Measurements from ENCODE around the gene PLEKHA1. TPM values are rescaled to one million over a fixed set of nuclear protein-coding genes. Genes with fewer than 3 reads are reported as not detected.

Gene PLEKHA1
- total and polyA plus RNA-seq, 2 donors from 2014 or later: 19.5 to 168 TPM

DNA sequence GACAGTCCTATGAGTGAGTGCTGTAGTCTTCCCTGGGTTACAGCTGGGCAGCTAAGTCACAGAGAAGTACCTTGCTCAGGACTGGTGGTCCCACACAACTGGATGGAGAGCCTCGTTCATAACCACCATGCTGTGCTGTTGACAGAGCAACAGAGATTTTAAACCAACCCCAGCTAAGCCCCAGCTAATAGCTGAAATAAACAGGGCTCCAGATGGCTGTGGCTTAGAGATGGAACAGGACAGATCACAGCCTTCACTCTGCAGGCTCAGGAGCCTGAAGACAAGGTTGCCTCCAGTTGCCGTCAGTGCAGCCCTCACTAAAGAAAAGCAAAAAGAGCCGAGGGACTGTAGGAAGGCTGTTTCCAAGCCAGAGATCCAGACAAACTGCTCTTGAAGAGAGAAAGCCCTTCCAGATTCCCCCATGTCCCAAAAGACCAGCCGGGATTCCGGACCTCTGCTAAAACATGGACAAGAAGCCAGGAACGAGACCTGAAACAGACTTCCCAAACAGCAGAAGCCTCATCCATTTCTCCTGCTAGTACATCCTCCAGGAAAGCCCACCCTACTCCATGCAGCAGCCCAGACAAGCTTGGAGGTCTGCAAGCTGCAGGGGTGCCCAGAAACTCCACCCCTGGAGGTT, 91.0 kb downstream of the PLEKHA1 start:
- H3K27ac ChIP-seq (ENCODE audit: low read depth in 2 of 2, low read length in 2 of 2): no peak overlapping the region
- DNase-seq (no peak), FAIRE-seq (no peak)
- no peaks in the 10 kb centered on the region for H3K27me3 ChIP-seq (ENCODE audit: control insufficient read depth, insufficient read depth, low read length)
- H3K4me3 ChIP-seq (ENCODE audit: low read length in 3 of 3): no peak overlapping the region
- H3K36me3 ChIP-seq (ENCODE audit: control insufficient read depth in 2 of 3, insufficient read depth in 3 of 3, low read length in 3 of 3): no peaks in the 10 kb centered on the region
- TF ChIP-seq, protein P1, sequence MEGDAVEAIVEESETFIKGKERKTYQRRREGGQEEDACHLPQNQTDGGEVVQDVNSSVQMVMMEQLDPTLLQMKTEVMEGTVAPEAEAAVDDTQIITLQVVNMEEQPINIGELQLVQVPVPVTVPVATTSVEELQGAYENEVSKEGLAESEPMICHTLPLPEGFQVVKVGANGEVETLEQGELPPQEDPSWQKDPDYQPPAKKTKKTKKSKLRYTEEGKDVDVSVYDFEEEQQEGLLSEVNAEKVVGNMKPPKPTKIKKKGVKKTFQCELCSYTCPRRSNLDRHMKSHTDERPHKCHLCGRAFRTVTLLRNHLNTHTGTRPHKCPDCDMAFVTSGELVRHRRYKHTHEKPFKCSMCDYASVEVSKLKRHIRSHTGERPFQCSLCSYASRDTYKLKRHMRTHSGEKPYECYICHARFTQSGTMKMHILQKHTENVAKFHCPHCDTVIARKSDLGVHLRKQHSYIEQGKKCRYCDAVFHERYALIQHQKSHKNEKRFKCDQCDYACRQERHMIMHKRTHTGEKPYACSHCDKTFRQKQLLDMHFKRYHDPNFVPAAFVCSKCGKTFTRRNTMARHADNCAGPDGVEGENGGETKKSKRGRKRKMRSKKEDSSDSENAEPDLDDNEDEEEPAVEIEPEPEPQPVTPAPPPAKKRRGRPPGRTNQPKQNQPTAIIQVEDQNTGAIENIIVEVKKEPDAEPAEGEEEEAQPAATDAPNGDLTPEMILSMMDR (IDR thresholded peaks at IDR 0.05; ENCODE audit: borderline replicate concordance, extremely low read depth, insufficient read depth): no peak
- intact Hi-C loops (cut with DNase I): no loop called here
- no peaks in the 10 kb centered on the region for H3K9me3 ChIP-seq (ENCODE audit: control insufficient read depth in 2 of 3, insufficient read depth in 1 of 3, low read length in 3 of 3)
- H3K4me1 ChIP-seq (ENCODE audit: control insufficient read depth in 2 of 3, insufficient read depth in 2 of 3, low read depth in 1 of 3, low read length in 3 of 3): peaks cover 0 to 12% (median 0%) of the 10 kb centered on the region in 3 donors
- no peak overlapping the region for H3K9ac ChIP-seq (ENCODE audit: low read length in 3 of 3)

DNA sequence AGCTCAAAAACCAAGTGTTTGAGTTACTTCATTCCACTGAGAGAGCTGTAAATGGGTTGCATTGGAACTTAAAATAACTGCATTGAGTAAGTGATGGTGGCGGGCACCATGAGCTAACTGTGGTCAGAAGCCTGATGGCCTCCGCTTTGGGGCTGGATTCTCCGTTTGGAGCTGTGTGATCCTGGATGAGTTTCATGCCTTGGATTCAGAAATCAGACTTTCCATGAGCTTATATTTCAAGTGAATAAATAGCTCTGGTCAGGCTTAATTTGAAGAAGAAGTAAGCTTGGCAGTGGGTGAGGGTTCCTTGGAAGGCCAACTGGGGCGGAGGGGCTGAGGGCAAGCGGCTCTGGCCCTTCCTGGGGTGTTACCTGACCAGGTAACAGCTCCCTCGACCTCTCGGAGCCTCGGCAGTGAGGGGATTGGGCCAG, 92.5 kb downstream of the PLEKHA1 start:
- intact Hi-C loops (cut with DNase I): no loop called here
- H3K4me3 ChIP-seq (ENCODE audit: low read length in 3 of 3): no peak overlapping the region
- no peaks in the 10 kb centered on the region for H3K36me3 ChIP-seq (ENCODE audit: control insufficient read depth in 2 of 3, insufficient read depth in 3 of 3, low read length in 3 of 3)
- no peak overlapping the region for H3K27ac ChIP-seq (ENCODE audit: low read depth in 2 of 2, low read length in 2 of 2)
- peaks cover 0 to 10% (median 0%) of the 10 kb centered on the region in 3 donors for H3K4me1 ChIP-seq (ENCODE audit: control insufficient read depth in 2 of 3, insufficient read depth in 2 of 3, low read depth in 1 of 3, low read length in 3 of 3)
- FAIRE-seq (no peak), DNase-seq (no peak)
- H3K9me3 ChIP-seq (ENCODE audit: control insufficient read depth in 2 of 3, insufficient read depth in 1 of 3, low read length in 3 of 3): no peaks in the 10 kb centered on the region
- TF ChIP-seq, protein P1 (IDR thresholded peaks at IDR 0.05; ENCODE audit: borderline replicate concordance, extremely low read depth, insufficient read depth): no peak
- no peak overlapping the region for H3K9ac ChIP-seq (ENCODE audit: low read length in 3 of 3)
- no peaks in the 10 kb centered on the region for H3K27me3 ChIP-seq (ENCODE audit: control insufficient read depth, insufficient read depth, low read length)

DNA sequence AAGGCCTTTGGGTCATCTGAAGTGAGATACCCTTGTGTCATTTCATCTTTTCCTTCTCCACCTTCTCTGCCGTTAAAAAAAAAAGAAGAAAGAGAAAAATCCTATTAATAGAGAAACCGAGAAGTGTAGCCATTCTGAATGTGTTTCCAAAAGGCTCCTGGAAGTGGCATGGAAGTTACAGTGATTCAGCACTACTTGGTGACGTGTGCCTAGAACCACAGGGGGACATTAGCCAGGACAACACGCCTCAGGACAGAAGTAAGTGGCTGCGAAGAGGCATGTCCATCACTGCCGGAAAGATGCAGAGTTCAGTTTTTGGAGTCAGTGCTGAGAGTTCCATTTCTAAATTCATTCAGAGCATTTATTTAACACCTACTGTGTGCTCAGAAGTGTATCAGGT, 93.2 kb downstream of the PLEKHA1 start:
- H3K9ac ChIP-seq (ENCODE audit: low read length in 3 of 3): no peak overlapping the region
- intact Hi-C loops (cut with DNase I): no loop called here
- H3K4me1 ChIP-seq (ENCODE audit: control insufficient read depth in 2 of 3, insufficient read depth in 2 of 3, low read depth in 1 of 3, low read length in 3 of 3): peaks cover 0 to 10% (median 0%) of the 10 kb centered on the region in 3 donors
- H3K27ac ChIP-seq (ENCODE audit: low read depth in 2 of 2, low read length in 2 of 2): no peak overlapping the region
- no peaks in the 10 kb centered on the region for H3K27me3 ChIP-seq (ENCODE audit: control insufficient read depth, insufficient read depth, low read length)
- TF ChIP-seq, protein P1 (IDR thresholded peaks at IDR 0.05; ENCODE audit: borderline replicate concordance, extremely low read depth, insufficient read depth): no peak
- FAIRE-seq (no peak), DNase-seq (no peak)
- H3K36me3 ChIP-seq (ENCODE audit: control insufficient read depth in 2 of 3, insufficient read depth in 3 of 3, low read length in 3 of 3): no peaks in the 10 kb centered on the region
- H3K4me3 ChIP-seq (ENCODE audit: low read length in 3 of 3): no peak overlapping the region
- no peaks in the 10 kb centered on the region for H3K9me3 ChIP-seq (ENCODE audit: control insufficient read depth in 2 of 3, insufficient read depth in 1 of 3, low read length in 3 of 3)
